ENCODE measurements around the gene MAPK7. TPM values are rescaled to one million over a fixed set of nuclear protein-coding genes. Genes with fewer than 3 reads are reported as not detected.

The MAPK7 gene
- polyA plus RNA-seq (2012; ENCODE audit: insufficient read depth, insufficient read length) = 26.3 TPM

- DNase-seq (ENCODE audit: low read depth, low spot score) = no peak
- peak within 1 kb of the TSS; percentile 93 for H3K4me3 ChIP-seq (ENCODE audit: low read length)
These were observed at the start of gene MAPK7 for GRCh38 chr17:19378416-19379360. Gene MAPK7 (plus strand): TSS chr17:19378498. CDS start chr17:19378901, 403 bp downstream.

GRCh38 chr17:19329136-19329535, 49.2 kb upstream of the MAPK7 start:
- no peak overlapping the region for H3K4me3 ChIP-seq (ENCODE audit: low read length)
- no peak for DNase-seq (ENCODE audit: low read depth, low spot score)

- DNase-seq (ENCODE audit: low read depth, low spot score) = no peak
- no peak overlapping the region for H3K4me3 ChIP-seq (ENCODE audit: low read length)
These were observed 48.5 kb upstream of the MAPK7 start for GRCh38 chr17:19329839-19330238.

- no peak overlapping the region for H3K4me3 ChIP-seq (ENCODE audit: low read length)
- no peak for DNase-seq (ENCODE audit: low read depth, low spot score)
These were observed 48.0 kb upstream of the MAPK7 start for GRCh38 chr17:19330271-19330670.

- H3K4me3 ChIP-seq (ENCODE audit: low read length) = no peak overlapping the region
- no peak for DNase-seq (ENCODE audit: low read depth, low spot score)
These were observed 47.2 kb upstream of the MAPK7 start for GRCh38 chr17:19331134-19331533.

GRCh38 chr17:19331543-19332245, 46.6 kb upstream of the MAPK7 start:
- H3K4me3 ChIP-seq (ENCODE audit: low read length) = no peak overlapping the region
- DNase-seq (ENCODE audit: low read depth, low spot score) = no peak

GRCh38 chr17:19332371-19333131, 45.7 kb upstream of the MAPK7 start:
- no peak overlapping the region for H3K4me3 ChIP-seq (ENCODE audit: low read length)
- no peak for DNase-seq (ENCODE audit: low read depth, low spot score)

- DNase-seq (ENCODE audit: low read depth, low spot score) = no peak
- no peak overlapping the region for H3K4me3 ChIP-seq (ENCODE audit: low read length)
These were observed 45.2 kb upstream of the MAPK7 start for GRCh38 chr17:19333132-19333440.

GRCh38 chr17:19333736-19334290, 44.5 kb upstream of the MAPK7 start:
- no peak overlapping the region for H3K4me3 ChIP-seq (ENCODE audit: low read length)
- DNase-seq (ENCODE audit: low read depth, low spot score) = no peak

- H3K4me3 ChIP-seq (ENCODE audit: low read length) = no peak overlapping the region
- DNase-seq (ENCODE audit: low read depth, low spot score) = no peak
These were observed 44.0 kb upstream of the MAPK7 start for GRCh38 chr17:19334331-19334730.

- no peak for DNase-seq (ENCODE audit: low read depth, low spot score)
- no peak overlapping the region for H3K4me3 ChIP-seq (ENCODE audit: low read length)
These were observed 42.2 kb upstream of the MAPK7 start for GRCh38 chr17:19335951-19336631.

- H3K4me3 ChIP-seq (ENCODE audit: low read length) = no peak overlapping the region
- no peak for DNase-seq (ENCODE audit: low read depth, low spot score)
These were observed 41.2 kb upstream of the MAPK7 start for GRCh38 chr17:19336938-19337711.

- no peak overlapping the region for H3K4me3 ChIP-seq (ENCODE audit: low read length)
- no peak for DNase-seq (ENCODE audit: low read depth, low spot score)
These were observed 40.6 kb upstream of the MAPK7 start for GRCh38 chr17:19337712-19338023.

- DNase-seq (ENCODE audit: low read depth, low spot score) = peak; percentile 53
- no peak overlapping the region for H3K4me3 ChIP-seq (ENCODE audit: low read length)
These were observed 40.0 kb upstream of the MAPK7 start for GRCh38 chr17:19338031-19338990.

- no peak for DNase-seq (ENCODE audit: low read depth, low spot score)
- H3K4me3 ChIP-seq (ENCODE audit: low read length) = no peak overlapping the region
These were observed 38.9 kb upstream of the MAPK7 start for GRCh38 chr17:19339341-19339815.

GRCh38 chr17:19341211-19341631, 37.1 kb upstream of the MAPK7 start:
- H3K4me3 ChIP-seq (ENCODE audit: low read length) = no peak overlapping the region
- no peak for DNase-seq (ENCODE audit: low read depth, low spot score)
